ENCODE data around the gene PTPRG. TPM values are rescaled to one million over a fixed set of nuclear protein-coding genes. Genes with fewer than 3 reads are reported as not detected.

The PTPRG gene
- total and polyA plus RNA-seq, 4 donors, result 3.6 to 35.6 (median 8.1) TPM

GRCh38 chr3:61986473-61986872 lies 425.1 kb downstream of the PTPRG start:
- 90% methylated on average over 3 of the region's 3 CpGs for WGBS
- H3K9me3 ChIP-seq (ENCODE audit: control insufficient read depth in 4 of 4, low read length in 3 of 4), result no peaks in the 10 kb centered on the region
- H3K27me3 ChIP-seq (ENCODE audit: control insufficient read depth in 4 of 4, insufficient read depth in 4 of 4, low read length in 3 of 4), result no peaks in the 10 kb centered on the region
- H3K4me3 ChIP-seq (ENCODE audit: low read depth in 1 of 3, low read length in 3 of 3), result no peak overlapping the region
- peaks cover 0 to 5% (median 1%) of the 10 kb centered on the region in 4 donors for H3K4me1 ChIP-seq (ENCODE audit: control insufficient read depth in 4 of 4, insufficient read depth in 4 of 4, low read length in 3 of 4)
- no peak overlapping the region for H3K27ac ChIP-seq (ENCODE audit: low read depth in 1 of 2, low read length in 2 of 2)
- DNase-seq (ENCODE audit: low spot score), result no peak
- TF ChIP-seq GABPA (IDR thresholded peaks at IDR 0.05 in 1 of 2, conservative IDR thresholded peaks at IDR 0.05 in 1 of 2) (no peak), FOXA1 (IDR thresholded peaks at IDR 0.05) (no peak), RAD21 (IDR thresholded peaks at IDR 0.05) (no peak), YY1 (IDR thresholded peaks at IDR 0.05) (no peak), ATF3 (IDR thresholded peaks at IDR 0.05) (no peak), HNF4A (conservative IDR thresholded peaks at IDR 0.05) (no peak), HNF4G (IDR thresholded peaks at IDR 0.05) (no peak), EGR1 (IDR thresholded peaks at IDR 0.05; ENCODE audit: low read depth in 2 of 2) (no peak), TAF1 (conservative IDR thresholded peaks at IDR 0.05) (no peak), JUND (IDR thresholded peaks at IDR 0.05) (no peak), FOXA2 (IDR thresholded peaks at IDR 0.05) (no peak), SP1 (IDR thresholded peaks at IDR 0.05) (no peak)
- TF ChIP-seq, protein P1, sequence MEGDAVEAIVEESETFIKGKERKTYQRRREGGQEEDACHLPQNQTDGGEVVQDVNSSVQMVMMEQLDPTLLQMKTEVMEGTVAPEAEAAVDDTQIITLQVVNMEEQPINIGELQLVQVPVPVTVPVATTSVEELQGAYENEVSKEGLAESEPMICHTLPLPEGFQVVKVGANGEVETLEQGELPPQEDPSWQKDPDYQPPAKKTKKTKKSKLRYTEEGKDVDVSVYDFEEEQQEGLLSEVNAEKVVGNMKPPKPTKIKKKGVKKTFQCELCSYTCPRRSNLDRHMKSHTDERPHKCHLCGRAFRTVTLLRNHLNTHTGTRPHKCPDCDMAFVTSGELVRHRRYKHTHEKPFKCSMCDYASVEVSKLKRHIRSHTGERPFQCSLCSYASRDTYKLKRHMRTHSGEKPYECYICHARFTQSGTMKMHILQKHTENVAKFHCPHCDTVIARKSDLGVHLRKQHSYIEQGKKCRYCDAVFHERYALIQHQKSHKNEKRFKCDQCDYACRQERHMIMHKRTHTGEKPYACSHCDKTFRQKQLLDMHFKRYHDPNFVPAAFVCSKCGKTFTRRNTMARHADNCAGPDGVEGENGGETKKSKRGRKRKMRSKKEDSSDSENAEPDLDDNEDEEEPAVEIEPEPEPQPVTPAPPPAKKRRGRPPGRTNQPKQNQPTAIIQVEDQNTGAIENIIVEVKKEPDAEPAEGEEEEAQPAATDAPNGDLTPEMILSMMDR (IDR thresholded peaks at IDR 0.05; ENCODE audit: low read depth, low read length, missing input control), result no peak
- TF ChIP-seq, protein P2, sequence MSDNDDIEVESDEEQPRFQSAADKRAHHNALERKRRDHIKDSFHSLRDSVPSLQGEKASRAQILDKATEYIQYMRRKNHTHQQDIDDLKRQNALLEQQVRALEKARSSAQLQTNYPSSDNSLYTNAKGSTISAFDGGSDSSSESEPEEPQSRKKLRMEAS (IDR thresholded peaks at IDR 0.05), result no peak
- TF ChIP-seq, protein P3, sequence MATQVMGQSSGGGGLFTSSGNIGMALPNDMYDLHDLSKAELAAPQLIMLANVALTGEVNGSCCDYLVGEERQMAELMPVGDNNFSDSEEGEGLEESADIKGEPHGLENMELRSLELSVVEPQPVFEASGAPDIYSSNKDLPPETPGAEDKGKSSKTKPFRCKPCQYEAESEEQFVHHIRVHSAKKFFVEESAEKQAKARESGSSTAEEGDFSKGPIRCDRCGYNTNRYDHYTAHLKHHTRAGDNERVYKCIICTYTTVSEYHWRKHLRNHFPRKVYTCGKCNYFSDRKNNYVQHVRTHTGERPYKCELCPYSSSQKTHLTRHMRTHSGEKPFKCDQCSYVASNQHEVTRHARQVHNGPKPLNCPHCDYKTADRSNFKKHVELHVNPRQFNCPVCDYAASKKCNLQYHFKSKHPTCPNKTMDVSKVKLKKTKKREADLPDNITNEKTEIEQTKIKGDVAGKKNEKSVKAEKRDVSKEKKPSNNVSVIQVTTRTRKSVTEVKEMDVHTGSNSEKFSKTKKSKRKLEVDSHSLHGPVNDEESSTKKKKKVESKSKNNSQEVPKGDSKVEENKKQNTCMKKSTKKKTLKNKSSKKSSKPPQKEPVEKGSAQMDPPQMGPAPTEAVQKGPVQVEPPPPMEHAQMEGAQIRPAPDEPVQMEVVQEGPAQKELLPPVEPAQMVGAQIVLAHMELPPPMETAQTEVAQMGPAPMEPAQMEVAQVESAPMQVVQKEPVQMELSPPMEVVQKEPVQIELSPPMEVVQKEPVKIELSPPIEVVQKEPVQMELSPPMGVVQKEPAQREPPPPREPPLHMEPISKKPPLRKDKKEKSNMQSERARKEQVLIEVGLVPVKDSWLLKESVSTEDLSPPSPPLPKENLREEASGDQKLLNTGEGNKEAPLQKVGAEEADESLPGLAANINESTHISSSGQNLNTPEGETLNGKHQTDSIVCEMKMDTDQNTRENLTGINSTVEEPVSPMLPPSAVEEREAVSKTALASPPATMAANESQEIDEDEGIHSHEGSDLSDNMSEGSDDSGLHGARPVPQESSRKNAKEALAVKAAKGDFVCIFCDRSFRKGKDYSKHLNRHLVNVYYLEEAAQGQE (IDR thresholded peaks at IDR 0.05), result no peak
- H3K9ac ChIP-seq (ENCODE audit: low read depth in 1 of 2, low read length in 2 of 2), result no peak overlapping the region
- H3K36me3 ChIP-seq (ENCODE audit: control insufficient read depth in 4 of 4, insufficient read depth in 3 of 4, low read depth in 1 of 4, low read length in 3 of 4), result no peaks in the 10 kb centered on the region

DNA sequence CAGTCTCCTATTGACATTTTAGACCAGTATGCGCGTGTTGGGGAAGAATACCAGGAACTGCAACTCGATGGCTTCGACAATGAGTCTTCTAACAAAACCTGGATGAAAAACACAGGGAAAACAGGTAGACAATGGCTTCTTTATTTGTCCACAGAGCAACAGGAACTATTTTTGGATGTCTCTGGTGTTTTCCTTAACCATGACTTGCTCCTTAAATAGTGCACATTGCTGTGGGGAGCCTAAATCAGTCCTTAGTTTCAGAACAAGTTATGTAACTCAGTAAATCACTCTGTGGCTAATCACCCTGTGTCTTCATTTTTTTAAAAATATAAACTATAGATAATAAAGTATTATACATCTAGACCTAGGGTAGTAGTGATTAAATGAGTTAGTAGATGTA lies 428.3 kb downstream of the PTPRG start:
- no peaks in the 10 kb centered on the region for H3K9me3 ChIP-seq (ENCODE audit: control insufficient read depth in 4 of 4, low read length in 3 of 4)
- TF ChIP-seq, protein P3 (IDR thresholded peaks at IDR 0.05), result no peak
- H3K4me3 ChIP-seq (ENCODE audit: low read depth in 1 of 3, low read length in 3 of 3), result no peak overlapping the region
- WGBS, result 92% methylated on average over 4 of the region's 4 CpGs
- H3K27me3 ChIP-seq (ENCODE audit: control insufficient read depth in 4 of 4, insufficient read depth in 4 of 4, low read length in 3 of 4), result no peaks in the 10 kb centered on the region
- H3K9ac ChIP-seq (ENCODE audit: low read depth in 1 of 2, low read length in 2 of 2), result no peak overlapping the region
- no peak overlapping the region for H3K27ac ChIP-seq (ENCODE audit: low read depth in 1 of 2, low read length in 2 of 2)
- H3K36me3 ChIP-seq (ENCODE audit: control insufficient read depth in 4 of 4, insufficient read depth in 3 of 4, low read depth in 1 of 4, low read length in 3 of 4), result no peaks in the 10 kb centered on the region
- DNase-seq (ENCODE audit: low spot score), result no peak
- no peaks in the 10 kb centered on the region for H3K4me1 ChIP-seq (ENCODE audit: control insufficient read depth in 4 of 4, insufficient read depth in 4 of 4, low read length in 3 of 4)

All from liver (tissue), 9 donors.